Neural cell (in vitro differentiated cells): ENCODE data around the gene OR10J1. TPM values are rescaled to one million over a fixed set of nuclear protein-coding genes. Genes with fewer than 3 reads are reported as not detected.

Experiments used
- H2AFZ ChIP-seq: fragments of 200-600, 300-800 bp; sonication (generic), shearing (Covaris generic); 2 replicates; pipeline ENCODE4 v1.6.0; 2014; ENCODE audit warnings: low read depth, mild to moderate bottlenecking, antibody characterized with exemption, low read length, moderate library complexity
- H3F3A ChIP-seq: fragments of 200-600 bp; shearing (Covaris generic); 2 replicates; pipeline ENCODE4 v1.6.1; 2016; ENCODE audit warnings: mild to moderate bottlenecking, moderate library complexity, mixed read lengths, antibody characterized with exemption, low read length; ENCODE audit not compliant: insufficient read depth, poor library complexity, severe bottlenecking
- H3K27ac ChIP-seq: fragments of 200-600, 300-800 bp; sonication (generic), shearing (Covaris generic); 2 replicates; pipeline ENCODE4 v1.5.1; 2014; ENCODE audit warnings: mild to moderate bottlenecking, low read length, moderate library complexity
- H3K27me3 ChIP-seq: fragments of 300-800, 200-600 bp; sonication (generic), shearing (Covaris generic); 2 replicates; pipeline ENCODE4 v1.6.0; 2014; ENCODE audit warnings: mild to moderate bottlenecking, low read depth, low read length, moderate library complexity; ENCODE audit not compliant: insufficient read depth
- H3K36me3 ChIP-seq: fragments of 300-800, 200-600 bp; sonication (generic), shearing (Covaris generic); 2 replicates; pipeline ENCODE4 v1.5.1; 2014; ENCODE audit warnings: mild to moderate bottlenecking, antibody characterized with exemption, low read length, moderate library complexity; ENCODE audit not compliant: insufficient read depth
- H3K4me2 ChIP-seq: fragments of 300-800, 200-600 bp; sonication (generic), shearing (Covaris generic); 2 replicates; pipeline ENCODE4 v1.6.0; 2014; ENCODE audit warnings: mild to moderate bottlenecking, low read length
- H3K4me3 ChIP-seq: fragments of 300-800, 200-600 bp; sonication (generic), shearing (Covaris generic); 2 replicates; pipeline ENCODE4 v1.5.1; 2014; ENCODE audit warnings: mild to moderate bottlenecking, low read length, moderate library complexity
- H3K79me2 ChIP-seq: fragments of 200-600 bp; shearing (Covaris generic); replicated peaks from 2 replicates; pipeline ENCODE4 v1.6.0; 2014; ENCODE audit warnings: mild to moderate bottlenecking, low read length, moderate library complexity; ENCODE audit not compliant: insufficient read depth
- H3K9ac ChIP-seq: fragments of 300-800, 200-600 bp; sonication (generic), shearing (Covaris generic); 2 replicates; pipeline ENCODE4 v1.6.1; 2016; ENCODE audit warnings: mild to moderate bottlenecking, low read length, mixed read lengths
- H3K9me2 ChIP-seq: fragments of 200-600 bp; shearing (Covaris generic); 2 replicates; pipeline ENCODE4 v1.6.1; 2016; ENCODE audit warnings: mild to moderate bottlenecking, low read length, mixed read lengths; ENCODE audit not compliant: insufficient read depth
- H3K9me3 ChIP-seq: fragments of 200-600, 300-800 bp; sonication (generic), shearing (Covaris generic); 2 replicates; pipeline ENCODE4 v1.6.1; 2016; ENCODE audit warnings: mild to moderate bottlenecking, mixed run types, low read length, moderate library complexity, mixed read lengths
- H4K20me1 ChIP-seq: fragments of 200-600 bp; shearing (Covaris generic); 2 replicates; pipeline ENCODE4 v1.6.1; 2016; ENCODE audit warnings: mild to moderate bottlenecking, mixed run types; ENCODE audit not compliant: insufficient read depth
- EP300 ChIP-seq: fragments of 450-650 bp; conservative IDR thresholded peaks from 2 replicates; pipeline ENCODE4 v1.6.1; 2014; ENCODE audit warnings: antibody characterized with exemption, mild to moderate bottlenecking, moderate library complexity; ENCODE audit not compliant: poor library complexity, severe bottlenecking
- EZH2 ChIP-seq: fragments of 200-600, 300-800 bp; shearing (Covaris generic), sonication (generic); IDR thresholded peaks from 2 replicates; pipeline ENCODE4 v1.6.1; 2014; ENCODE audit warnings: antibody characterized with exemption, low read length, borderline replicate concordance, mild to moderate bottlenecking; ENCODE audit not compliant: insufficient read depth, poor library complexity, severe bottlenecking
- MXI1 ChIP-seq: fragments of 450-650 bp; conservative IDR thresholded peaks from 2 replicates; pipeline ENCODE4 v1.6.1; 2014; ENCODE audit warnings: antibody characterized with exemption, mild to moderate bottlenecking; ENCODE audit not compliant: poor library complexity, severe bottlenecking
- POLR2AphosphoS5 ChIP-seq: IDR thresholded peaks from 2 replicates; pipeline ENCODE4 v1.6.1; 2012
- RAD21 ChIP-seq: fragments of 450-650 bp; conservative IDR thresholded peaks from 2 replicates; pipeline ENCODE4 v1.6.1; 2014; ENCODE audit warnings: antibody characterized with exemption, mild to moderate bottlenecking, moderate library complexity
- REST ChIP-seq: IDR thresholded peaks from 2 replicates; pipeline ENCODE4 v1.6.1; 2012; ENCODE audit warnings: borderline replicate concordance
- SMC3 ChIP-seq: fragments of 450-650 bp; conservative IDR thresholded peaks from 2 replicates; pipeline ENCODE4 v1.6.1; 2014; ENCODE audit warnings: antibody characterized with exemption, mild to moderate bottlenecking, moderate library complexity; ENCODE audit not compliant: poor library complexity
- TAF1 ChIP-seq: IDR thresholded peaks from 2 replicates; pipeline ENCODE4 v1.6.1; 2012; ENCODE audit warnings: low read depth
- polyA plus RNA-seq: library from polyadenylated mRNA; depleted of rRNA; stranded (reverse); fragments of >200 nt; gene quantifications from 2 replicates; pipeline ENCODE4 v1.2.3, GENCODE V29; 2014
- TF ChIP-seq, protein P1 (sequence below): fragments of 450-650 bp; IDR thresholded peaks from 2 replicates; pipeline ENCODE4 v1.5.1; 2014; ENCODE audit warnings: antibody characterized with exemption, mild to moderate bottlenecking, moderate library complexity; ENCODE audit not compliant: poor library complexity, severe bottlenecking

The OR10J1 gene
- polyA plus RNA-seq, 1 donor from 2014 or later, result not detected

DNA sequence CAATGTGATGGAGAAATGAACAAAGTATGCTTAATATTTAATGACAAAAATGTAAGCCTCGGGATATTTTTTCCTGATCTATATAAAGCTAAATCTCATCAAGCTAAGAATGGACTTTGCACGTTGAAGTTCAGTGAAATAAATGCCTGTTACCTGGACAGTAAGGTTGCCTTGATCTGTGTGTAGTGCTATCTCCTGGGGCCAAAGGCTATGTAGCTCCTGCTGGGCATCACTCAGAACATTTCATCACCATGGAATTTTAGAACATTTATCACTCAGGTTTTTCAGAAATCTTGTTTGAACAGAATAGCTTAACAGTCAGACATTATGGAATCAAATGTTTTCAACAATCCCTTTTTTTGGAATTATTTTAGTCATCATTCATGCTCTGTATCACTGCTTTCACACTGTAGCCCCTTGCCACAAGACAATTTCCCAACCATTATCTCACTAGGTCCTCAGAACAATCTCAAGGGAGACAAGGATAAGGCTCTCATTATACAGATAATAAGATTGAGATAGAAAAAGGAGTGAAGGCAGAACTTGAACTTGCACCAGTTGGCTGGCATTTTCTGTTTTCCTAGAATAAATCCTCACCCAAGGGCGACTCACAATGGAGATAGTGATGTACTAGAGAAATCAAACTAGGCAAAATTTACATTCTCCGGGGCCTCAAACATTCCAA, 3.7 kb downstream of the OR10J1 start:
- H4K20me1 ChIP-seq, result no peaks in the 10 kb centered on the region
- H3K27ac ChIP-seq, result no peak overlapping the region
- TF ChIP-seq RAD21 (no peak), EZH2 (no peak), MXI1 (no peak), REST (no peak), POLR2AphosphoS5 (no peak), TAF1 (no peak), SMC3 (no peak), EP300 (no peak)
- TF ChIP-seq, protein P1, sequence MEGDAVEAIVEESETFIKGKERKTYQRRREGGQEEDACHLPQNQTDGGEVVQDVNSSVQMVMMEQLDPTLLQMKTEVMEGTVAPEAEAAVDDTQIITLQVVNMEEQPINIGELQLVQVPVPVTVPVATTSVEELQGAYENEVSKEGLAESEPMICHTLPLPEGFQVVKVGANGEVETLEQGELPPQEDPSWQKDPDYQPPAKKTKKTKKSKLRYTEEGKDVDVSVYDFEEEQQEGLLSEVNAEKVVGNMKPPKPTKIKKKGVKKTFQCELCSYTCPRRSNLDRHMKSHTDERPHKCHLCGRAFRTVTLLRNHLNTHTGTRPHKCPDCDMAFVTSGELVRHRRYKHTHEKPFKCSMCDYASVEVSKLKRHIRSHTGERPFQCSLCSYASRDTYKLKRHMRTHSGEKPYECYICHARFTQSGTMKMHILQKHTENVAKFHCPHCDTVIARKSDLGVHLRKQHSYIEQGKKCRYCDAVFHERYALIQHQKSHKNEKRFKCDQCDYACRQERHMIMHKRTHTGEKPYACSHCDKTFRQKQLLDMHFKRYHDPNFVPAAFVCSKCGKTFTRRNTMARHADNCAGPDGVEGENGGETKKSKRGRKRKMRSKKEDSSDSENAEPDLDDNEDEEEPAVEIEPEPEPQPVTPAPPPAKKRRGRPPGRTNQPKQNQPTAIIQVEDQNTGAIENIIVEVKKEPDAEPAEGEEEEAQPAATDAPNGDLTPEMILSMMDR, result no peak
- no peaks in the 10 kb centered on the region for H3K9me3 ChIP-seq
- no peaks in the 10 kb centered on the region for H3F3A ChIP-seq
- H3K4me2 ChIP-seq, result no peak overlapping the region
- no peaks in the 10 kb centered on the region for H3K9me2 ChIP-seq
- H3K9ac ChIP-seq, result no peak overlapping the region
- no peaks in the 10 kb centered on the region for H3K79me2 ChIP-seq
- no peaks in the 10 kb centered on the region for H3K36me3 ChIP-seq
- no peaks in the 10 kb centered on the region for H3K27me3 ChIP-seq
- H3K4me3 ChIP-seq, result no peak overlapping the region
- no peak overlapping the region for H2AFZ ChIP-seq

DNA sequence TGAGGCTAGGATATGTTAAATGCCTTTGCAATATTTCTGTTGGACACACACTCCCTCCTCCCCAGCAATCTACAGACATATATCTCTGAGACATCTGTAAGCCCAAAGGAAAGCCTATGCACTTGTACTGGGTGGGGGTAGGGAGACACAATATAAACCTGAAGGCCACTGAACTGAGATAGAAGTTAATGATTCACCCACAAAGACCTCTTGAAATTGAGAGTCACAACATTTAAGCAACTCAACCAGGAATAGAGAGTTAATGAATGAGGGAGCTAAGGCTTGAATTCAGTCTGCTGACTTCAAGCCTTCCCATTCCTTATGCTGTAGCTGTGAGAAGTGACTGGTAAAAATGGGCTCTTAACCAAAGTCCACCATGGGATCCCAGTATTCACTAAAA, 5.0 kb downstream of the OR10J1 start:
- no peak overlapping the region for H3K9ac ChIP-seq
- H3K27ac ChIP-seq, result no peak overlapping the region
- H3K79me2 ChIP-seq, result no peaks in the 10 kb centered on the region
- H4K20me1 ChIP-seq, result no peaks in the 10 kb centered on the region
- H3K36me3 ChIP-seq, result no peaks in the 10 kb centered on the region
- no peaks in the 10 kb centered on the region for H3K9me3 ChIP-seq
- no peak overlapping the region for H3K4me3 ChIP-seq
- H3K9me2 ChIP-seq, result no peaks in the 10 kb centered on the region
- H3F3A ChIP-seq, result no peaks in the 10 kb centered on the region
- H2AFZ ChIP-seq, result no peak overlapping the region
- TF ChIP-seq SMC3 (no peak), MXI1 (no peak), EP300 (no peak), RAD21 (no peak), TAF1 (no peak), REST (no peak), POLR2AphosphoS5 (no peak), EZH2 (no peak)
- TF ChIP-seq, protein P1, result no peak
- H3K27me3 ChIP-seq, result no peaks in the 10 kb centered on the region
- no peak overlapping the region for H3K4me2 ChIP-seq
